ENCODE measurements around the gene WDR88. TPM values are rescaled to one million over a fixed set of nuclear protein-coding genes. Genes with fewer than 3 reads are reported as not detected.

WDR88 gene
- total and polyA plus RNA-seq, 2 donors (not counting 3 experiments of a cell fraction or from before 2014, with no cell fraction given), result not detected

DNA sequence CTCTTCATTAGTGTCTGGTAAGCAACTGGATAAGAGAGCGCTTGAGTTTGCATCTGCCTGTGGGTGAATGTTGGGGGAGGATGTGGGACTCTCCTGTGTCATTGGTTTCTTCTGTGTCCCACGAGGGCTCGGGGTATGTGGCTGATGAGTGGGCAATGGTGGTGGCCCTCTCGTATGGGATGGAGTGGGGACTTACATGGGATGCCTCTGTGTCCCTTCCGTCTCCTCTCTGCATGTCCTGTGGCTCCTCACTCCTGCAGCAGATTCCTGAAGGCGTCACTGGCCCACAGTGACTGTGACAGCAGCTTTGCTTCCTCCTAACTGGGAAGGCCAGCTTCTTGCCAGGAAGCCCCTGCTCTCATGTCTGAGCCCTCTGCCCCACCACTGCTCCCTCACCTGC, 59.6 kb downstream of the WDR88 start:
- TF ChIP-seq, protein P1, sequence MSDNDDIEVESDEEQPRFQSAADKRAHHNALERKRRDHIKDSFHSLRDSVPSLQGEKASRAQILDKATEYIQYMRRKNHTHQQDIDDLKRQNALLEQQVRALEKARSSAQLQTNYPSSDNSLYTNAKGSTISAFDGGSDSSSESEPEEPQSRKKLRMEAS (IDR thresholded peaks at IDR 0.05; ENCODE audit: insufficient read depth, insufficient read length), result no peak
- no peak for TF ChIP-seq MYC (IDR thresholded peaks at IDR 0.05; ENCODE audit: low read depth, low read length)
- TF ChIP-seq, protein P2, sequence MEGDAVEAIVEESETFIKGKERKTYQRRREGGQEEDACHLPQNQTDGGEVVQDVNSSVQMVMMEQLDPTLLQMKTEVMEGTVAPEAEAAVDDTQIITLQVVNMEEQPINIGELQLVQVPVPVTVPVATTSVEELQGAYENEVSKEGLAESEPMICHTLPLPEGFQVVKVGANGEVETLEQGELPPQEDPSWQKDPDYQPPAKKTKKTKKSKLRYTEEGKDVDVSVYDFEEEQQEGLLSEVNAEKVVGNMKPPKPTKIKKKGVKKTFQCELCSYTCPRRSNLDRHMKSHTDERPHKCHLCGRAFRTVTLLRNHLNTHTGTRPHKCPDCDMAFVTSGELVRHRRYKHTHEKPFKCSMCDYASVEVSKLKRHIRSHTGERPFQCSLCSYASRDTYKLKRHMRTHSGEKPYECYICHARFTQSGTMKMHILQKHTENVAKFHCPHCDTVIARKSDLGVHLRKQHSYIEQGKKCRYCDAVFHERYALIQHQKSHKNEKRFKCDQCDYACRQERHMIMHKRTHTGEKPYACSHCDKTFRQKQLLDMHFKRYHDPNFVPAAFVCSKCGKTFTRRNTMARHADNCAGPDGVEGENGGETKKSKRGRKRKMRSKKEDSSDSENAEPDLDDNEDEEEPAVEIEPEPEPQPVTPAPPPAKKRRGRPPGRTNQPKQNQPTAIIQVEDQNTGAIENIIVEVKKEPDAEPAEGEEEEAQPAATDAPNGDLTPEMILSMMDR (IDR thresholded peaks at IDR 0.05; ENCODE audit: extremely low read depth in 1 of 2, insufficient read depth in 1 of 2, low read depth in 1 of 2, low read length in 2 of 2), result no peak
- no peak for TF ChIP-seq JUN (IDR thresholded peaks at IDR 0.05; ENCODE audit: borderline replicate concordance, insufficient read depth, insufficient read length, low read depth)
- TF ChIP-seq GATA2 (IDR thresholded peaks at IDR 0.05; ENCODE audit: insufficient read depth, insufficient read length, low read depth, low read length), result no peak
- TF ChIP-seq EZH2 (IDR thresholded peaks at IDR 0.05; ENCODE audit: borderline replicate concordance, low read depth, low read length, severe bottlenecking), result no peak
- no peak for TF ChIP-seq POLR2AphosphoS5 (IDR thresholded peaks at IDR 0.05; ENCODE audit: insufficient read depth, low read depth, low read length)
- TF ChIP-seq POLR2A (IDR thresholded peaks at IDR 0.05; ENCODE audit: low read depth, low read length), result no peak
- Histone ChIP-seq H3K27me3 (ENCODE audit: control insufficient read depth in 2 of 2, insufficient read depth in 2 of 2, low read length in 2 of 2) (peaks cover 2 to 4% of the 10 kb centered on the region in 2 experiments), H3K79me2 (ENCODE audit: control insufficient read depth, insufficient read depth, low read length) (no peaks in the 10 kb centered on the region), H3K36me3 (ENCODE audit: control insufficient read depth in 2 of 2, extremely low read depth in 1 of 2, insufficient read depth in 2 of 2, low read length in 2 of 2) (no peaks in the 10 kb centered on the region), H3K4me1 (ENCODE audit: control insufficient read depth, extremely low read depth, insufficient read depth, low read length) (peaks cover 3% of the 10 kb centered on the region), H3K9me1 (replicated peaks; ENCODE audit: control insufficient read depth, extremely low read depth, insufficient read depth, low read length) (no peaks in the 10 kb centered on the region), H4K20me1 (replicated peaks; ENCODE audit: control insufficient read depth, extremely low read depth, insufficient read depth, low read length) (no peaks in the 10 kb centered on the region), H3K27ac (ENCODE audit: insufficient read depth, low read depth, low read length) (no peak overlapping the region), H3K4me3 (replicated peaks in 1 of 3; ENCODE audit: insufficient read depth in 1 of 3, low read depth in 1 of 3, low read length in 3 of 3) (no peak overlapping the region), H3K4me2 (ENCODE audit: insufficient read depth, low read length) (no peak overlapping the region), H3K9me3 (replicated peaks; ENCODE audit: control insufficient read depth, insufficient read depth, low read length) (no peaks in the 10 kb centered on the region), H3K9ac (replicated peaks; ENCODE audit: extremely low read depth, insufficient read depth, low read length) (no peak overlapping the region), H2AFZ (ENCODE audit: low read depth, low read length) (no peak overlapping the region)
- dilution Hi-C loops (cut with MboI; ENCODE audit: extremely low pct_ligation_motif_present, low sequenced_read_pairs) (no loop called here), intact Hi-C loops (cut with micrococcal nuclease) (no loop called here)
- no peak for FAIRE-seq
- no peak for DNase-seq (ENCODE audit: low read depth, low spot score)
- ChIA-PET CTCF (interaction anchor here (1.2 kb wide), 1 partner anchor 31 kb away, joined by 3 read pairs; no protein-coding TSS in a partner anchor), POLR2A (no interaction called here)
- no TSS peak for BruUV-seq (replicated peaks)
